HEK293 (cell line): ENCODE data around the gene VWA3A.

Experiments used
- CTCF ChIA-PET: fragments of 350-600 bp; formaldehyde crosslinking; extraction: SDS; loops from one replicate; lab custom pipeline; 2021; ENCODE audit warnings: antibody characterized with exemption; lab: Yijun Ruan, JAX
- POLR2A ChIA-PET: fragments of 300-600 bp; formaldehyde crosslinking; extraction: SDS; loops from one replicate; lab custom pipeline; 2020; ENCODE audit warnings: antibody characterized with exemption, inconsistent platforms; lab: Yijun Ruan, JAX
- H3K27ac ChIP-seq: fragments of 200-500 bp; sonication (Bioruptor generic); 2 replicates; pipeline ENCODE4 v1.5.1; 2014; ENCODE audit warnings: low read depth, low read length, control low read depth, inconsistent platforms; ENCODE audit errors: extremely low read depth
- H3K36me3 ChIP-seq, 2 experiments: fragments of 200-500 bp in 1 of 2; sonication (Bioruptor generic) in 1 of 2; 1 replicate in 1 of 2; 2 replicates in 1 of 2; pipeline ENCODE4 v1.5.1; 2014 to 2017; ENCODE audit warnings: inconsistent platforms in 2 of 2, low read length in 2 of 2; ENCODE audit not compliant: control insufficient read depth in 2 of 2, insufficient read depth in 1 of 2
- H3K4me1 ChIP-seq: fragments of 200-500 bp; sonication (Bioruptor generic); 2 replicates; pipeline ENCODE4 v1.5.1; 2014; ENCODE audit warnings: mild to moderate bottlenecking, low read length, inconsistent platforms; ENCODE audit not compliant: control insufficient read depth, insufficient read depth
- H3K4me3 ChIP-seq: 2 replicates; pipeline ENCODE4 v1.5.1; 2011; ENCODE audit warnings: low read depth, mild to moderate bottlenecking, control low read depth, low read length, moderate library complexity
- H3K9me3 ChIP-seq: fragments of 200-500 bp; sonication (Bioruptor generic); 2 replicates; pipeline ENCODE4 v1.5.1; 2014; ENCODE audit warnings: low read depth, low read length, inconsistent platforms; ENCODE audit not compliant: control insufficient read depth, insufficient read depth
- EGR2 ChIP-seq: fragments of 450-650 bp; formaldehyde crosslinking; IDR thresholded peaks from 2 replicates; pipeline ENCODE4 v1.5.1; 2016; ENCODE audit warnings: low read depth, missing biosample characterization, missing genetic modification characterization
- PRDM4 ChIP-seq: fragments of 450-650 bp; formaldehyde crosslinking; IDR thresholded peaks from 2 replicates; pipeline ENCODE4 v1.5.1; 2017; ENCODE audit warnings: missing biosample characterization, missing genetic modification characterization
- ZBTB11 ChIP-seq: fragments of 450-650 bp; formaldehyde crosslinking; conservative IDR thresholded peaks from 2 replicates; pipeline ENCODE4 v1.5.1; 2016; ENCODE audit warnings: low read depth, missing biosample characterization, missing genetic modification characterization
- ZFHX2 ChIP-seq: fragments of 450-650 bp; formaldehyde crosslinking; conservative IDR thresholded peaks from 2 replicates; pipeline ENCODE4 v1.5.1; 2016; ENCODE audit warnings: missing biosample characterization, missing genetic modification characterization
- ZNF10 ChIP-seq: fragments of 450-650 bp; formaldehyde crosslinking; IDR thresholded peaks from 2 replicates; pipeline ENCODE4 v1.5.1; 2017; ENCODE audit warnings: missing biosample characterization, missing genetic modification characterization
- ZNF121 ChIP-seq: fragments of 450-650 bp; formaldehyde crosslinking; IDR thresholded peaks from 2 replicates; pipeline ENCODE4 v1.5.1; 2016; ENCODE audit warnings: missing biosample characterization, missing genetic modification characterization
- ZNF148 ChIP-seq: fragments of 450-650 bp; formaldehyde crosslinking; IDR thresholded peaks from 2 replicates; pipeline ENCODE4 v1.5.0; 2017; ENCODE audit warnings: missing biosample characterization, missing genetic modification characterization, borderline replicate concordance
- ZNF791 ChIP-seq: fragments of 450-650 bp; formaldehyde crosslinking; IDR thresholded peaks from 2 replicates; pipeline ENCODE4 v1.5.1; 2016; ENCODE audit warnings: missing biosample characterization, missing genetic modification characterization
- ZSCAN5A ChIP-seq: fragments of 450-650 bp; formaldehyde crosslinking; IDR thresholded peaks from 2 replicates; pipeline ENCODE4 v1.5.1; 2016; ENCODE audit warnings: missing biosample characterization, missing genetic modification characterization
- TF ChIP-seq, protein P1 (sequence below): fragments of 450-650 bp; formaldehyde crosslinking; IDR thresholded peaks from 2 replicates; pipeline ENCODE4 v1.5.1; 2016; ENCODE audit warnings: missing biosample characterization, missing genetic modification characterization
- TF ChIP-seq, protein P2 (sequence below): fragments of 450-650 bp; formaldehyde crosslinking; IDR thresholded peaks from 2 replicates; pipeline ENCODE4 v1.5.1; 2016; ENCODE audit warnings: missing biosample characterization, missing genetic modification characterization

Gene VWA3A

DNA sequence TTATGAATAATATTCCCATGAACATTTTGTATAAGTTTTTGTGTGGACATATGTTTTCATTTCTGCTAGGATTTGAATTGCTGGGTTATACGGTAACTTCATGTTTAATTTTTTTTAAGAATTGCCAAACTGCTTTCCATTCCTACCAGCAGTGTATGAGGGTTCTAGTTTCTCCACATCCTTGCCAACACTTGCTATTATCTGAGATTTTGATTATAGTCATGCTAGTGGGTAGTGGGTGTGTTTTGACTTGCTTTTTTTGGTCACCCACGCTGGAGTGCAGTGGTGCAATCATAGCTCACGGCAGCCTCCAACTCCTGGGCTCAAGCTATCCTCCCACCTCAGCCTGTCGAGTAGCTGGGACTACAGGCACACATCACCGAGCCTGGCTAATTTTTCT lies 110.8 kb downstream of the VWA3A start:
- ChIA-PET CTCF (interaction anchor here (0.6 to 0.7 kb wide), 2 partner anchors 1057 to 1399 kb away, joined by 3 read pairs; no protein-coding TSS in a partner anchor), POLR2A (no interaction called here)
- no peak for TF ChIP-seq ZNF791 (tag by site-specific recombination)
- peak; percentile 48 for TF ChIP-seq EGR2 (tag by site-specific recombination)
- H3K36me3 ChIP-seq = no peaks in the 10 kb centered on the region; a peak in 1 of 3 replicates
- no peak overlapping the region for H3K27ac ChIP-seq
- H3K4me1 ChIP-seq = no peaks in the 10 kb centered on the region
- H3K9me3 ChIP-seq = no peaks in the 10 kb centered on the region
- H3K4me3 ChIP-seq = no peak overlapping the region

DNA sequence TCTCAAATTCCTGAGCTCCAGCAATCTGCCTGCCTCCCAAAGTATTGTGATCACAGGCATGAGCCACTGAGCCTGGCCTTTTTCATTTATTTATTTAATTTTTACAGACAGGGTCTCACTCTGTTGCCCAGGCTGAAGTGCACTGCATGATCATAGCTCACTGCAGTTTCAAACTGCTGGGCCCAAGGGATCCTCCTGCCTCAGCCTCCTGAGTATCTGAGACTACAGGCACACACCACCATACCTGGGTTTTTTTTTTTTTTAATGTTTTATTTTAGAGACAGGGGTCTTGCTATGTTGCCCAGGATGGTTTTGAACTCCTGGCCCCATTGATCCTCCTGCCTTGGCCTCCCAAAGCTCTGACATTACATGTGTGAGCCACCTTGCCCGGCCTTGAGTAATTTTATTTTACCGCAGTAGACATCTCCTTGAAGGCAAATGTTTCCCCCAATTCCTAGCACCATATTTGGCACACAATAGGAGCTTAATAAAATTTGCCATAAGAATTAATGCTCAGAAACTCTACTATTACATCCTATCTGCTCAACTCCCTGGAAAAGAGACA lies 111.8 kb downstream of the VWA3A start:
- H3K4me3 ChIP-seq = no peak overlapping the region
- H3K9me3 ChIP-seq = no peaks in the 10 kb centered on the region
- TF ChIP-seq ZSCAN5A (tag by site-specific recombination) (no peak), ZNF121 (tag by site-specific recombination) (peak; percentile 84), ZNF148 (tag by site-specific recombination) (no peak), ZNF10 (no peak), ZBTB11 (tag by site-specific recombination) (no peak), ZFHX2 (tag by site-specific recombination) (no peak), PRDM4 (tag by site-specific recombination) (no peak)
- TF ChIP-seq, protein P1, sequence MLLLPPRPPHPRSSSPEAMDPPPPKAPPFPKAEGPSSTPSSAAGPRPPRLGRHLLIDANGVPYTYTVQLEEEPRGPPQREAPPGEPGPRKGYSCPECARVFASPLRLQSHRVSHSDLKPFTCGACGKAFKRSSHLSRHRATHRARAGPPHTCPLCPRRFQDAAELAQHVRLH (tag by site-specific recombination) = no peak
- TF ChIP-seq, protein P2, sequence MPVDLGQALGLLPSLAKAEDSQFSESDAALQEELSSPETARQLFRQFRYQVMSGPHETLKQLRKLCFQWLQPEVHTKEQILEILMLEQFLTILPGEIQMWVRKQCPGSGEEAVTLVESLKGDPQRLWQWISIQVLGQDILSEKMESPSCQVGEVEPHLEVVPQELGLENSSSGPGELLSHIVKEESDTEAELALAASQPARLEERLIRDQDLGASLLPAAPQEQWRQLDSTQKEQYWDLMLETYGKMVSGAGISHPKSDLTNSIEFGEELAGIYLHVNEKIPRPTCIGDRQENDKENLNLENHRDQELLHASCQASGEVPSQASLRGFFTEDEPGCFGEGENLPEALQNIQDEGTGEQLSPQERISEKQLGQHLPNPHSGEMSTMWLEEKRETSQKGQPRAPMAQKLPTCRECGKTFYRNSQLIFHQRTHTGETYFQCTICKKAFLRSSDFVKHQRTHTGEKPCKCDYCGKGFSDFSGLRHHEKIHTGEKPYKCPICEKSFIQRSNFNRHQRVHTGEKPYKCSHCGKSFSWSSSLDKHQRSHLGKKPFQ (tag by site-specific recombination) = no peak
- ChIA-PET CTCF (interaction anchor here (0.6 to 1.7 kb wide), 7 partner anchors 18 to 1045 kb away, joined by 3 to 15 read pairs (median 4); partner anchors contain the start of gene POLR3E), POLR2A (no interaction called here)
- H3K27ac ChIP-seq = no peak overlapping the region
- H3K36me3 ChIP-seq = no peaks in the 10 kb centered on the region; a peak in 1 of 3 replicates
- no peaks in the 10 kb centered on the region for H3K4me1 ChIP-seq
